Chondrocyte (in vitro differentiated cells): ENCODE measurements around the gene OSGIN1. TPM values are rescaled to one million over a fixed set of nuclear protein-coding genes. Genes with fewer than 3 reads are reported as not detected.

Experiments used
- DNase-seq: peaks from one replicate; pipeline ENCODE4 v3.0.0; 2021; ENCODE audit warnings: mixed read lengths, low spot score
- H3K27ac Mint-ChIP-seq: one replicate; pipeline ENCODE4 v1.8.0; 2021; ENCODE audit warnings: mild to moderate bottlenecking, moderate library complexity, mixed read lengths; ENCODE audit not compliant: unreplicated experiment
- H3K27me3 Mint-ChIP-seq: 2 replicates; pipeline ENCODE4 v1.8.0; 2021; ENCODE audit warnings: low read depth, mixed read lengths
- H3K36me3 Mint-ChIP-seq: 2 replicates; pipeline ENCODE4 v1.8.0; 2021; ENCODE audit warnings: low read depth, mixed read lengths
- H3K4me1 Mint-ChIP-seq: 2 replicates; pipeline ENCODE4 v1.8.0; 2021; ENCODE audit warnings: low read depth, mild to moderate bottlenecking, mixed read lengths
- H3K4me3 Mint-ChIP-seq: one replicate; pipeline ENCODE4 v1.8.0; 2021; ENCODE audit warnings: mild to moderate bottlenecking, moderate library complexity, mixed read lengths; ENCODE audit not compliant: unreplicated experiment
- H3K9me3 Mint-ChIP-seq: 2 replicates; pipeline ENCODE4 v1.8.0; 2021; ENCODE audit warnings: low read depth, mixed read lengths
- total RNA-seq: library from RNA; stranded (reverse); gene quantifications from 3 replicates; pipeline ENCODE4 v1.2.1, GENCODE V29; 2021
- TF ChIP-seq, protein P1 (sequence below): fragments of 200-600 bp; sonication (generic); IDR thresholded peaks from 2 replicates; pipeline ENCODE4 v1.5.0; 2021; ENCODE audit warnings: antibody characterized with exemption, mild to moderate bottlenecking, moderate library complexity

OSGIN1 gene
- total RNA-seq, 1 donor from 2014 or later: 2.5 TPM

DNA sequence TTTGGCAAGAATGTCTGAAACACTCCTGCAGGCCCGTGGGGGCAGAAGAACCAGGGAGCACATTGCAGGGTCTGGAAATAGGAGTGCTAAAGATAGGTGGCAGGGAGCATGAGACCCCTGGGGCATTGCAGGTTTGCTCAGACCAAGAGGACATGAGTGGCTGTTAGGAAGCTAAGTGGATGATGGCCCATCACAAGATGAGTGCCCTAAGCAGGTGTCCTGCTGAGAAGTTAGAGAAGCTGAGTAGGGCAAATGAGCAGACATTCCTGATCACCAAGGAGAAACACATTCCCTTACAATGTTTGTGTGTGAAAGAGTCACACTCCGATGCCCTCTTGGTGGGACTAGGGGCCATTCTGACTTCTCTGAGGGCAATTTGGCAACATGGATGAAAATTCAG is 44.2 kb upstream of the OSGIN1 start:
- DNase-seq: no peak
- H3K36me3 Mint-ChIP-seq: peaks cover 23% of the 10 kb centered on the region
- H3K4me3 Mint-ChIP-seq: no peak overlapping the region
- TF ChIP-seq, protein P1, sequence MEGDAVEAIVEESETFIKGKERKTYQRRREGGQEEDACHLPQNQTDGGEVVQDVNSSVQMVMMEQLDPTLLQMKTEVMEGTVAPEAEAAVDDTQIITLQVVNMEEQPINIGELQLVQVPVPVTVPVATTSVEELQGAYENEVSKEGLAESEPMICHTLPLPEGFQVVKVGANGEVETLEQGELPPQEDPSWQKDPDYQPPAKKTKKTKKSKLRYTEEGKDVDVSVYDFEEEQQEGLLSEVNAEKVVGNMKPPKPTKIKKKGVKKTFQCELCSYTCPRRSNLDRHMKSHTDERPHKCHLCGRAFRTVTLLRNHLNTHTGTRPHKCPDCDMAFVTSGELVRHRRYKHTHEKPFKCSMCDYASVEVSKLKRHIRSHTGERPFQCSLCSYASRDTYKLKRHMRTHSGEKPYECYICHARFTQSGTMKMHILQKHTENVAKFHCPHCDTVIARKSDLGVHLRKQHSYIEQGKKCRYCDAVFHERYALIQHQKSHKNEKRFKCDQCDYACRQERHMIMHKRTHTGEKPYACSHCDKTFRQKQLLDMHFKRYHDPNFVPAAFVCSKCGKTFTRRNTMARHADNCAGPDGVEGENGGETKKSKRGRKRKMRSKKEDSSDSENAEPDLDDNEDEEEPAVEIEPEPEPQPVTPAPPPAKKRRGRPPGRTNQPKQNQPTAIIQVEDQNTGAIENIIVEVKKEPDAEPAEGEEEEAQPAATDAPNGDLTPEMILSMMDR: no peak
- peaks cover 1% of the 10 kb centered on the region for H3K4me1 Mint-ChIP-seq
- H3K27ac Mint-ChIP-seq: no peak overlapping the region
- no peaks in the 10 kb centered on the region for H3K9me3 Mint-ChIP-seq
- H3K27me3 Mint-ChIP-seq: no peaks in the 10 kb centered on the region

DNA sequence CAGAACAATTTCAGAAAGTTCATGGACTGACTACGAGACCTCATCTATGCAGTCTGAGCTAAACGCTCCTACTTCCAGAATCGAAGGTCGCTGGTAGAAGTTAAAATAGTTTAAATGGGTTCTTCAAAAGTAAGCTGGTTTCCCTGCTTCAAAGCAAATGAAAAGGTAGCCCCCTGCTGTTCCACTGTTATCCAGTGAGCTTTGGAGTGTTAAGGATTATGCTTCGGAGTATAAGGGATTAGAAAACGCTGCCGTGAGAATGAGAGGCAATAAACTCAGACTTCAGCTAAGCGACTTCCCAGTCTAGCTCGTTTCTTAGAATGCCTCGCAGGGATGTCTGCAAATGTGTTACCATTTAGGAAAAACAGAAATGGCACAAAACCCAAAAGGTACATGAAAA is 41.8 kb upstream of the OSGIN1 start:
- no peak overlapping the region for H3K4me3 Mint-ChIP-seq

DNA sequence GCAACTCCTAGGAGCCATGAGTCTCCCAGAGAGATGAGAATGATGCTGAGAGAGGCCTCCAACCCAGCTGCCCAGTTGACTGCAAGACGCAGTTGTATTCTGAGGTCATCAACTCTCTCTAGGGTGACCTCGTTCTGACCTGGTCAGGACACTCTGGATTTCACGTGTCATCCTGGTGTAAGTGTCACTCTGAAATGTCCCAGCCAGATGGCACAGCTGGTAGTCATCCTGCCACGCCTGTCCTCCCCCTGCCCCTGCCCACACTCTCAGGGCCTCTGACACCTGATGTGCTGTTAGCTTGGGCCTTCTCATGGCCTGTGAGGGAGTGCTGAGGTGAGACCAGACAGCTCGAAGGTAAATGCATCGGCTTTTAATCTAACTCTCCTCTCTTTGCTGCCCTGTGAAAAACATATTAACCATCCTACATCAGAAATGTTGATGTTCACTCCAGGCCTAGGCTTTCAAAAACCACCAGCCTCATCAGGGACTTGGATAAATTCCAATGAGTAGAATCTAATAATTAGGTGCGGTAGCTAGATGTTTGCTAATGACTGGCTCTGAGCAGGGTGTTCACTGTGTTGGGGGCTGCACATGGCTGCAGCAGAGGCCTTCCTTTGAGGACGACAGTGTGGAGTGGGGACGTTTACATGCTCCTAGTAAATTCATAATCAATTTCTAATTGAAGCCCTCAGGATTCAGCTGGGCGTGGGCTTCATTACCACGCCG is 40.4 kb upstream of the OSGIN1 start:
- TF ChIP-seq, protein P1: no peak
- H3K9me3 Mint-ChIP-seq: no peaks in the 10 kb centered on the region

More for the DNA sequence above, 41.8 kb upstream of the OSGIN1 start:
- Mint-ChIP-seq H3K27ac (no peak overlapping the region), H3K36me3 (peaks cover 28% of the 10 kb centered on the region), H3K27me3 (no peaks in the 10 kb centered on the region), H3K9me3 (no peaks in the 10 kb centered on the region), H3K4me1 (no peaks in the 10 kb centered on the region)
- no peak for DNase-seq
- TF ChIP-seq, protein P1: no peak

DNA sequence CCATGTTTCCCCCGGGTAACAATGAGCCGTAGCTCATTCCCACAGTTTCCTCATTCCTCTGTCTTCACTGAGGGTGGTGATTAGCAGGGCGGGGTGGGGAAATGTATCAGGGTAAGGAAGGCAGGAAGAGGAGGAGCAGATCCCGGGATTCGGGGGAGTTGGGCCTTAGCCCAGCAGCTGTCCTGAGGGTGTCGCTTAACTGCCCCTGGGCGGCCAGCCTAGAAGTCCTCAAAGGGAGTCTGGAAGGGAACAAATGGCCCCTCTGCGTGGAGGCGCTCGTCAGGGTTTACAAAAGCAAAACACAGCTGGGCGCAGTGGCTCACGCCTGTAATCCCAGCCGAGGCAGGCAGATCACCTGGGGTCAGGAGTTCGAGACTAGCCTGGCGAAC is 39.8 kb upstream of the OSGIN1 start:
- H3K36me3 Mint-ChIP-seq: peaks cover 38% of the 10 kb centered on the region
- H3K27ac Mint-ChIP-seq: no peak overlapping the region
- H3K27me3 Mint-ChIP-seq: no peaks in the 10 kb centered on the region
- DNase-seq: no peak
- no peaks in the 10 kb centered on the region for H3K4me1 Mint-ChIP-seq
- H3K4me3 Mint-ChIP-seq: no peak overlapping the region
- no peaks in the 10 kb centered on the region for H3K9me3 Mint-ChIP-seq
- TF ChIP-seq, protein P1: no peak

More for the DNA sequence above, 40.4 kb upstream of the OSGIN1 start:
- Mint-ChIP-seq H3K4me3 (no peak overlapping the region), H3K4me1 (no peaks in the 10 kb centered on the region), H3K36me3 (peaks cover 33% of the 10 kb centered on the region), H3K27me3 (no peaks in the 10 kb centered on the region), H3K27ac (no peak overlapping the region)
- no peak for DNase-seq

DNA sequence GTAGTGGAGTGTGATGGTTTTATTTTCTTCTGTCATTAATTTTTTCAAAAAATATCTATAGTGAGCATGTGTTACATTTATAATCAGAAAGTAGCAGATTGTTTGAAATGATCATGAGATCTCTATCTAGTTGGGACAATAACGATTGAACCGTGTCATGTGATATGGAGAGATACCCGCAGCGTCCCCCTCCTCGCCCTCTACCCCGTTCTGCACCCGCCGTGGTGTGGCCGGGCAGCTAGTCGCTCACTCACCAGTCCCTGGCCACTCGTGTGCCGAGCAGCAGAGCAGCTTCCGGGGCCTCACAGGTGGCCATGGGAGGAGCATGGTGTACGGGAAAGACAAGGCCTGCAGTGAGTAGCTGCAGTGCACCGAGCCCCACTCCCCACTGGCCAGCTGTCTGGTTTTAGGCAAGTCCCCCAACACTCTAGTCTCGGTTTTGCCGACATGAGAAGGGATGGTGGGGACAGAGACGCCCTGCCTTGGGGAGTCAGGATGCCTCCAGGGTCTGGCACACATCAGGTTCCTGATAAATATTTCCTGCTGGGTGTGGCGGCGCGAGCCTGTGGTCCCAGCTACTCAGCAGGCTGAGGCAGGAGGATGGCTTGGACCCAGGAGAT is 38.8 kb upstream of the OSGIN1 start:
- DNase-seq: no peak
- TF ChIP-seq, protein P1: no peak
- Mint-ChIP-seq H3K4me3 (no peak overlapping the region), H3K27me3 (no peaks in the 10 kb centered on the region), H3K4me1 (no peaks in the 10 kb centered on the region), H3K9me3 (no peaks in the 10 kb centered on the region), H3K36me3 (peaks cover 42% of the 10 kb centered on the region), H3K27ac (no peak overlapping the region)
